ENCODE results near the gene ASPDH. TPM values are rescaled to one million over a fixed set of nuclear protein-coding genes. Genes with fewer than 3 reads are reported as not detected.

The ASPDH gene
- total and polyA plus RNA-seq, 4 experiments from 2014 or later, result not detected

DNA sequence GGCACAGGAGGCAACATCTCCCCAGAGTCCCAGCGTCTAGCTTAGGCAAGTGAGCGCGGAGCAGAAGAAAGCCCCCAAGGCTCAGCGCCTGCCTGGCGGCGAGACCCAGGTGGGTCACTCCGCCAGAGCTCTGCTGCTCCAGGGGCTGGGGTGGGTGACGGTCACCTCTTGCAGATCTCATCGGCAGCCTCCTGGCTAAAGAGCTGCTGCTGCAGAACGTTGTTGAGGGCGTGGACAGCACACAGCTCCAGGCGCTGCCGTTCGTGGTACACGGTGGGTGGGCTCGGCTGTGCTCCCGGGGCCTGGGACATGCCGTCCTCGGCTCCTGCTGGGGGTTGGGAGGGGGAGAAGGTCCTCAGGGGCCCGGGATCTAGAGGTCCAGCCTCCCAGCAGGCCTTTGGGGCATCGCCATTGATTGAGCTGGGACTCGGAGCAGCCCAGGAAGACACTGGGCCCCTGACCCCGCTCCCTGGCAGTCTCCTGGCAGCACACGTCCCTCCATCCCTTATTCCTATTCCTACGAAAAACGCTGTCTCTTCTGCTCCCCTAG, 3.5 kb downstream of the ASPDH start:
- Mint-ChIP-seq H3K9me3 (peaks cover 0 to 3% (median 0%) of the 10 kb centered on the region in 8 donors), H3K27ac (peak overlapping the region; percentile 97 to 99 (median 99)), H3K27me3 (peaks cover 0 to 9% of the 10 kb centered on the region in 2 donors), H3K36me3 (peaks cover 0 to 4% of the 10 kb centered on the region in 2 donors), H3K4me3 (peak overlapping the region; percentile 89 to 97 (median 92)), H3K4me1 (peaks cover 7 to 32% (median 20%) of the 10 kb centered on the region in 4 donors)
- no peaks in the 10 kb centered on the region for H3K36me3 ChIP-seq (ENCODE audit: insufficient read depth, low read length)
- ChIA-PET POLR2A (ENCODE audit: partially characterized antibody) (interaction anchor here (1.2 to 2.4 kb wide), 4 partner anchors 124 to 294 kb away, joined by 5 to 14 read pairs (median 9); partner anchors contain the start of gene POLD1), CTCF (ENCODE audit: partially characterized antibody) (interaction anchor here (0.9 kb wide), 1 partner anchor 274 kb away, joined by 3 read pairs; no protein-coding TSS in a partner anchor)
- peaks cover 13% of the 10 kb centered on the region for H3K4me1 ChIP-seq (ENCODE audit: insufficient read depth, low read length)
- H3K27me3 ChIP-seq (ENCODE audit: insufficient read depth, low read length), result no peaks in the 10 kb centered on the region
- DNase-seq, result no peak
- no peaks in the 10 kb centered on the region for H3K9me3 ChIP-seq (ENCODE audit: control insufficient read depth in 1 of 2, low read length in 2 of 2)
- H3K27ac ChIP-seq (ENCODE audit: low read depth, low read length), result peak overlapping the region; percentile 78
- peak overlapping the region; percentile 61 to 83 for H3K4me3 ChIP-seq (ENCODE audit: low read length in 2 of 2)
- intact Hi-C loops (cut with micrococcal nuclease), result loop anchor here (2.0 kb wide), 2 partner anchors 125 to 141 kb away; partner anchors contain the start of gene POLD1

GRCh38 chr19:50509366-50509765, 4.3 kb downstream of the ASPDH start:
- Mint-ChIP-seq H3K27ac (peak overlapping the region; percentile 43 to 90 (median 74)), H3K36me3 (peaks cover 0 to 6% of the 10 kb centered on the region in 2 donors), H3K4me1 (peaks cover 7 to 32% (median 20%) of the 10 kb centered on the region in 4 donors), H3K9me3 (peaks cover 0 to 3% (median 0%) of the 10 kb centered on the region in 8 donors), H3K4me3 (peak overlapping the region in 5 of 8 donors; percentile 33 to 65 (median 61)), H3K27me3 (peaks cover 0 to 7% of the 10 kb centered on the region in 2 donors)
- Histone ChIP-seq H3K9me3 (ENCODE audit: control insufficient read depth in 1 of 2, low read length in 2 of 2) (no peaks in the 10 kb centered on the region), H3K36me3 (ENCODE audit: insufficient read depth, low read length) (no peaks in the 10 kb centered on the region), H3K27me3 (ENCODE audit: insufficient read depth, low read length) (no peaks in the 10 kb centered on the region), H3K4me1 (ENCODE audit: insufficient read depth, low read length) (peaks cover 13% of the 10 kb centered on the region), H3K27ac (ENCODE audit: low read depth, low read length) (no peak overlapping the region), H3K4me3 (ENCODE audit: low read length in 2 of 2) (no peak overlapping the region)
- CTCF ChIA-PET (ENCODE audit: partially characterized antibody), result no interaction called here
- intact Hi-C loops (cut with micrococcal nuclease), result no loop called here
- DNase-seq, result no peak
- POLR2A ChIA-PET (ENCODE audit: partially characterized antibody), result interaction anchor here (0.6 to 1.2 kb wide), 3 partner anchors 51 to 373 kb away, joined by 3 to 5 read pairs (median 3); no protein-coding TSS in a partner anchor

DNA sequence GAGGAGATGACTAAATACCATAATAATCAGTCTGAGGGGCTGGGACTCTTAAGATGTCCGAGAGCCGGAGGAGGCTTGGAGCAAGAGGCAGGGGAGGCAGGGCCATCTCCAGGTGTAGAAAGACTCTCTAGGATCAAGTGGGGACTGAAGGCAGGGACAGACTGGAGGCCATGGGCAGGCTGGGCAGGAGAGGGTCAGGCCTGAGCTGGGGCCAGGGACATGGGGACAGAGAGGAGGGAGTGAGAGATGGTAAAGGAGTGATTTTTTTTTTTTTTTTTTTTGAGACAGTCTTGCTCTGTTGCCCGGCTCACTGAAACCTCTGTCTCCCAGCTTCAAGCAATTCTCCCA, 4.9 kb downstream of the ASPDH start:
- no peak overlapping the region for H3K4me3 ChIP-seq (ENCODE audit: low read length in 2 of 2)
- H3K27me3 Mint-ChIP-seq, result peaks cover 0 to 5% of the 10 kb centered on the region in 2 donors
- no peaks in the 10 kb centered on the region for H3K36me3 ChIP-seq (ENCODE audit: insufficient read depth, low read length)
- H3K4me3 Mint-ChIP-seq, result peak overlapping the region in 4 of 8 donors; percentile 32 to 57 (median 50)
- CTCF ChIA-PET (ENCODE audit: partially characterized antibody), result no interaction called here
- peaks cover 0 to 6% of the 10 kb centered on the region in 2 donors for H3K36me3 Mint-ChIP-seq
- peaks cover 7 to 32% (median 20%) of the 10 kb centered on the region in 4 donors for H3K4me1 Mint-ChIP-seq
- DNase-seq, result no peak
- POLR2A ChIA-PET (ENCODE audit: partially characterized antibody), result interaction anchor here (0.6 to 0.7 kb wide), 3 partner anchors 51 to 373 kb away, joined by 3 read pairs; no protein-coding TSS in a partner anchor
- peak overlapping the region; percentile 25 to 87 (median 62) for H3K27ac Mint-ChIP-seq
- no peaks in the 10 kb centered on the region for H3K9me3 ChIP-seq (ENCODE audit: control insufficient read depth in 1 of 2, low read length in 2 of 2)
- no peak overlapping the region for H3K27ac ChIP-seq (ENCODE audit: low read depth, low read length)
- H3K27me3 ChIP-seq (ENCODE audit: insufficient read depth, low read length), result no peaks in the 10 kb centered on the region
- intact Hi-C loops (cut with micrococcal nuclease), result no loop called here
- peaks cover 0 to 3% (median 0%) of the 10 kb centered on the region in 8 donors for H3K9me3 Mint-ChIP-seq
- H3K4me1 ChIP-seq (ENCODE audit: insufficient read depth, low read length), result peaks cover 13% of the 10 kb centered on the region

- Histone ChIP-seq H3K4me1 (ENCODE audit: insufficient read depth, low read length) (peaks cover 13% of the 10 kb centered on the region), H3K4me3 (ENCODE audit: low read length in 2 of 2) (no peak overlapping the region), H3K27ac (ENCODE audit: low read depth, low read length) (no peak overlapping the region), H3K27me3 (ENCODE audit: insufficient read depth, low read length) (no peaks in the 10 kb centered on the region), H3K36me3 (ENCODE audit: insufficient read depth, low read length) (no peaks in the 10 kb centered on the region), H3K9me3 (ENCODE audit: control insufficient read depth in 1 of 2, low read length in 2 of 2) (no peaks in the 10 kb centered on the region)
- H3K27ac Mint-ChIP-seq, result peak overlapping the region in 3 of 7 donors; percentile 75 to 86 (median 80)
- peaks cover 0 to 5% of the 10 kb centered on the region in 2 donors for H3K27me3 Mint-ChIP-seq
- intact Hi-C loops (cut with micrococcal nuclease), result no loop called here
- ChIA-PET POLR2A (ENCODE audit: partially characterized antibody) (no interaction called here), CTCF (ENCODE audit: partially characterized antibody) (no interaction called here)
- DNase-seq, result no peak
- H3K9me3 Mint-ChIP-seq, result peaks cover 0 to 3% (median 0%) of the 10 kb centered on the region in 8 donors
- peaks cover 0 to 6% of the 10 kb centered on the region in 2 donors for H3K36me3 Mint-ChIP-seq
- peaks cover 7 to 25% (median 20%) of the 10 kb centered on the region in 4 donors for H3K4me1 Mint-ChIP-seq
- H3K4me3 Mint-ChIP-seq, result no peak overlapping the region
Measured at GRCh38 chr19:50507376-50507775, 6.3 kb downstream of the ASPDH start.

- peaks cover 0 to 7% of the 10 kb centered on the region in 2 donors for H3K36me3 Mint-ChIP-seq
- POLR2A ChIA-PET (ENCODE audit: partially characterized antibody), result no interaction called here
- H3K4me1 ChIP-seq (ENCODE audit: insufficient read depth, low read length), result peaks cover 12% of the 10 kb centered on the region
- H3K9me3 ChIP-seq (ENCODE audit: control insufficient read depth in 1 of 2, low read length in 2 of 2), result no peaks in the 10 kb centered on the region
- no peaks in the 10 kb centered on the region for H3K27me3 ChIP-seq (ENCODE audit: insufficient read depth, low read length)
- peaks cover 0 to 3% (median 0%) of the 10 kb centered on the region in 8 donors for H3K9me3 Mint-ChIP-seq
- intact Hi-C loops (cut with micrococcal nuclease), result no loop called here
- peaks cover 0 to 5% of the 10 kb centered on the region in 2 donors for H3K27me3 Mint-ChIP-seq
- H3K4me3 Mint-ChIP-seq, result no peak overlapping the region
- H3K4me3 ChIP-seq (ENCODE audit: low read length in 2 of 2), result no peak overlapping the region
- no peak overlapping the region for H3K27ac ChIP-seq (ENCODE audit: low read depth, low read length)
- CTCF ChIA-PET (ENCODE audit: partially characterized antibody), result no interaction called here
- peak overlapping the region in 1 of 7 donors; percentile 75 for H3K27ac Mint-ChIP-seq
- H3K36me3 ChIP-seq (ENCODE audit: insufficient read depth, low read length), result no peaks in the 10 kb centered on the region
- DNase-seq, result peak in 1 of 5 donors; percentile 18
- peaks cover 5 to 23% (median 18%) of the 10 kb centered on the region in 4 donors for H3K4me1 Mint-ChIP-seq
Measured at GRCh38 chr19:50506700-50507099, 7.0 kb downstream of the ASPDH start.

DNA sequence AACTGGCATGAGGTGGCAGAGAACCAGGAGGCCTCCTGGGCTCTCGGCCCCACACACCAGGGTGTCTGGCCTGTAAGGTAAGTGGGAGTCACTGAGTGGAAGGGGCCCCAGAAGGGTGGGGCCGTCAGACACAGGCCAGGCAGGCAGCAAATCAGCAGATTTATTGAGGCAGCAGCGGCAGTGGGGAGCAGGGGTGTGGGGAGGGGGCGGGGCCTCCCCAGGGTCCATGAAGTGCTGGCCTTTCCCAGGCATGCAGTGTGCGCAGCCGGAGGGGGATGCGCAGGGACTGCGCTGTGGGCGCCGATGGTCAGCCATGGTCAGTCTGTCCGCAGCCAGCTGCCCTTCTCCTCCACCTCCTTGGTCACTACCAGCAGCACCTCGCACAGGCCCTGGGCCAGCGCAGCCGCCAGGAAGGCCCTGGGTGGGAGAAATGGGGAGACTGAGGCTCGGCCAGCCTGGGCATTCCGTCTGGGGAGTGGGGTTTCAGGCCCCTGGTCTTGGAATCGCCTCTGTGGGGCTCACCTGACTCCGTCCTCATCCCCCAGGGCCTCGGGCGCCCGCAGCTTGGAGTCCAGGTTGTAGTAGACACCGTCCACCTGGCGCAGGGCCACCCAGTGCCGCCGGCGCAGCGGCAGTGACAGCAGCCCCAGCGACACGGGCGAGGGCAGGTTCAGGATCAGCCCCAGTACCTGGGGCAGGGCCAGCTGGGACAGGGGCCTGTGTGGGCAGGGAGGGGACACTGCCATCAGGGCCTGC, 7.7 kb downstream of the ASPDH start:
- peaks cover 0 to 3% of the 10 kb centered on the region in 2 donors for H3K36me3 Mint-ChIP-seq
- no peaks in the 10 kb centered on the region for H3K27me3 Mint-ChIP-seq
- peaks cover 5 to 17% (median 12%) of the 10 kb centered on the region in 4 donors for H3K4me1 Mint-ChIP-seq
- Histone ChIP-seq H3K27me3 (ENCODE audit: insufficient read depth, low read length) (no peaks in the 10 kb centered on the region), H3K4me3 (ENCODE audit: low read length in 2 of 2) (no peak overlapping the region), H3K4me1 (ENCODE audit: insufficient read depth, low read length) (peaks cover 9% of the 10 kb centered on the region), H3K27ac (ENCODE audit: low read depth, low read length) (no peak overlapping the region), H3K36me3 (ENCODE audit: insufficient read depth, low read length) (no peaks in the 10 kb centered on the region), H3K9me3 (ENCODE audit: control insufficient read depth in 1 of 2, low read length in 2 of 2) (no peaks in the 10 kb centered on the region)
- CTCF ChIA-PET (ENCODE audit: partially characterized antibody), result no interaction called here
- peak in 1 of 5 donors; percentile 34 for DNase-seq
- H3K27ac Mint-ChIP-seq, result no peak overlapping the region
- H3K4me3 Mint-ChIP-seq, result no peak overlapping the region
- intact Hi-C loops (cut with micrococcal nuclease), result no loop called here
- POLR2A ChIA-PET (ENCODE audit: partially characterized antibody), result no interaction called here
- H3K9me3 Mint-ChIP-seq, result no peaks in the 10 kb centered on the region
